ENCODE measurements around the gene SATB1. TPM values are rescaled to one million over a fixed set of nuclear protein-coding genes. Genes with fewer than 3 reads are reported as not detected.

SATB1 gene
- total RNA-seq, 1 experiment from 2014 or later, result 2.7 TPM

- no peaks in the 10 kb centered on the region for H3K36me3 ChIP-seq (ENCODE audit: control insufficient read depth in 1 of 2, insufficient read depth in 2 of 2, low read length in 2 of 2)
- H2AFZ ChIP-seq (ENCODE audit: low read depth, low read length, poor library complexity, severe bottlenecking), result no peak overlapping the region
Observed at GRCh38 chr3:18402239-18402799, 22.8 kb downstream of the SATB1 start.

More at GRCh38 chr3:18402239-18402799, 22.8 kb downstream of the SATB1 start:
- Histone ChIP-seq H3K9me3 (ENCODE audit: control insufficient read depth in 1 of 2, insufficient read depth in 1 of 2, low read depth in 1 of 2, low read length in 2 of 2) (no peaks in the 10 kb centered on the region), H3K4me1 (ENCODE audit: control insufficient read depth in 1 of 2, insufficient read depth in 2 of 2, low read length in 2 of 2) (no peaks in the 10 kb centered on the region), H3K27me3 (ENCODE audit: insufficient read depth, low read length) (peaks cover 19% of the 10 kb centered on the region; the same call in 1 of the 2 replicates), H3K9ac (ENCODE audit: low read length) (no peak overlapping the region), H4K20me1 (ENCODE audit: insufficient read depth) (no peaks in the 10 kb centered on the region), H3K4me2 (ENCODE audit: low read length) (no peak overlapping the region), H3K9me2 (ENCODE audit: insufficient read depth) (no peaks in the 10 kb centered on the region), H3K27ac (ENCODE audit: low read depth, low read length) (no peak overlapping the region), H3K4me3 (replicated peaks in 1 of 2; ENCODE audit: low read depth in 1 of 2, low read length in 2 of 2) (no peak overlapping the region), H3K79me2 (ENCODE audit: insufficient read depth, low read length) (no peaks in the 10 kb centered on the region)
- CTCF ChIA-PET, result interaction anchor here (0.6 to 1.3 kb wide), 2 partner anchors 13 to 872 kb away, joined by 3 read pairs; no protein-coding TSS in a partner anchor
- TF ChIP-seq SIN3A (IDR thresholded peaks at IDR 0.05; ENCODE audit: low read depth), result no peak
- no peak for TF ChIP-seq JUND (IDR thresholded peaks at IDR 0.05)
- TF ChIP-seq, protein P1, sequence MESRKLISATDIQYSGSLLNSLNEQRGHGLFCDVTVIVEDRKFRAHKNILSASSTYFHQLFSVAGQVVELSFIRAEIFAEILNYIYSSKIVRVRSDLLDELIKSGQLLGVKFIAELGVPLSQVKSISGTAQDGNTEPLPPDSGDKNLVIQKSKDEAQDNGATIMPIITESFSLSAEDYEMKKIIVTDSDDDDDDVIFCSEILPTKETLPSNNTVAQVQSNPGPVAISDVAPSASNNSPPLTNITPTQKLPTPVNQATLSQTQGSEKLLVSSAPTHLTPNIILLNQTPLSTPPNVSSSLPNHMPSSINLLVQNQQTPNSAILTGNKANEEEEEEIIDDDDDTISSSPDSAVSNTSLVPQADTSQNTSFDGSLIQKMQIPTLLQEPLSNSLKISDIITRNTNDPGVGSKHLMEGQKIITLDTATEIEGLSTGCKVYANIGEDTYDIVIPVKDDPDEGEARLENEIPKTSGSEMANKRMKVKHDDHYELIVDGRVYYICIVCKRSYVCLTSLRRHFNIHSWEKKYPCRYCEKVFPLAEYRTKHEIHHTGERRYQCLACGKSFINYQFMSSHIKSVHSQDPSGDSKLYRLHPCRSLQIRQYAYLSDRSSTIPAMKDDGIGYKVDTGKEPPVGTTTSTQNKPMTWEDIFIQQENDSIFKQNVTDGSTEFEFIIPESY (IDR thresholded peaks at IDR 0.05; ENCODE audit: extremely low read depth, insufficient replicate concordance, low read length), result no peak
- TF ChIP-seq ATF3 (IDR thresholded peaks at IDR 0.05), result no peak
- TF ChIP-seq TCF7L2 (IDR thresholded peaks at IDR 0.05; ENCODE audit: borderline replicate concordance, extremely low read depth, insufficient read depth, insufficient read length), result no peak
- TF ChIP-seq POLR2A (IDR thresholded peaks at IDR 0.05; ENCODE audit: borderline replicate concordance, extremely low read depth, insufficient read depth, insufficient read length), result no peak
- POLR2A ChIA-PET, result no interaction called here
- RAD21 ChIA-PET (ENCODE audit: low non-redundant PET in 1 of 2, low total read pairs in 2 of 2, uncharacterized antibody in 2 of 2, unreplicated experiment in 2 of 2), result no interaction called here
- ATAC-seq (no peak), DNase-seq (ENCODE audit: low read depth, low spot score) (no peak)
- intact Hi-C loops (cut with micrococcal nuclease), result no loop called here
- no TSS peak for BruUV-seq (replicated peaks)
